HepG2 (cell line): ENCODE measurements around the gene MYO1E. TPM values are rescaled to one million over a fixed set of nuclear protein-coding genes. Genes with fewer than 3 reads are reported as not detected.

Experiments
- ATAC-seq: fragments of 200-7000 bp; cut with Tn5 transposase; 3 replicates; pipeline ENCODE4 v1.9.1; 2020; ENCODE audit warnings: mild to moderate bottlenecking, moderate library complexity
- BruUV-seq: library from RNA; stranded (reverse); fragments of 400-500 nt; replicated peaks from 2 replicates; lab custom pipeline; 2021; lab: Mats Ljungman, UMichigan
- CTCF ChIA-PET: fragments of 300-600 bp; formaldehyde crosslinking; extraction: SDS; loops from one replicate; lab custom pipeline; 2021; ENCODE audit warnings: low total read pairs, inconsistent platforms, low intra/inter-chr PET ratio; lab: Yijun Ruan, JAX
- POLR2A ChIA-PET: fragments of 350-600 bp; sonication (Branson Sonifier 250); formaldehyde crosslinking; loops from one replicate; lab custom pipeline; 2020; ENCODE audit warnings: antibody characterized with exemption, inconsistent platforms; lab: Yijun Ruan, JAX
- DNase-seq: peaks from one replicate; pipeline ENCODE4 v3.0.0-alpha.2; 2015; ENCODE audit warnings: low spot score
- FAIRE-seq: peaks from 3 replicates; lab custom pipeline; 2011; peaks lifted over from hg19 to GRCh38; lab: Jason Lieb, UNC
- H2AFZ ChIP-seq: one replicate; pipeline ENCODE4 v1.6.1; 2011; ENCODE audit warnings: low read length, inconsistent platforms
- H3K27ac ChIP-seq: fragments of 300-600 bp; 3 replicates; pipeline ENCODE4 v1.8.0; 2011; ENCODE audit warnings: mixed run types, mild to moderate bottlenecking, mixed read lengths, low read length, inconsistent platforms; ENCODE audit not compliant: insufficient read depth; ENCODE audit errors: extremely low read length
- H3K27me3 ChIP-seq, 2 experiments: fragments of 200-600 bp in 1 of 2; 2 replicates in 1 of 2; 3 replicates in 1 of 2; pipeline versions ENCODE4 v1.6.0 to v1.8.0; 2011; ENCODE audit warnings: low read length in 2 of 2, mild to moderate bottlenecking in 2 of 2, moderate library complexity in 2 of 2, inconsistent platforms in 1 of 2; ENCODE audit not compliant: insufficient read depth in 2 of 2, control insufficient read depth in 1 of 2
- H3K36me3 ChIP-seq, 2 experiments: fragments of 200-600 bp in 1 of 2; replicated peaks in 1 of 2; 2 replicates in 1 of 2; 3 replicates in 1 of 2; pipeline versions ENCODE4 v1.5.1 to v1.8.0; 2011; ENCODE audit warnings: low read length in 2 of 2, inconsistent platforms in 1 of 2; ENCODE audit not compliant: insufficient read depth in 2 of 2, control insufficient read depth in 1 of 2
- H3K4me1 ChIP-seq: 2 replicates; pipeline ENCODE4 v1.5.1; 2012; ENCODE audit warnings: low read length, inconsistent platforms; ENCODE audit not compliant: insufficient read depth
- H3K4me2 ChIP-seq: 2 replicates; pipeline ENCODE4 v1.6.0; 2011; ENCODE audit warnings: low read depth, low read length, inconsistent platforms
- H3K4me3 ChIP-seq, 3 experiments: fragments of 200-600 bp in 1 of 3; sonication (generic), shearing (Covaris generic) in 1 of 3; replicated peaks in 1 of 3; 2 replicates each; pipeline ENCODE4 v1.5.1; 2011 to 2016; ENCODE audit warnings: low read length in 3 of 3, inconsistent platforms in 2 of 3, low read depth in 2 of 3, mild to moderate bottlenecking in 2 of 3, control low read depth in 1 of 3, mixed read lengths in 1 of 3; ENCODE audit not compliant: insufficient read depth in 1 of 3
- H3K79me2 ChIP-seq: one replicate; pipeline ENCODE4 v1.6.1; 2011; ENCODE audit warnings: low read length, inconsistent platforms; ENCODE audit not compliant: insufficient read depth
- H3K9ac ChIP-seq: 2 replicates; pipeline ENCODE4 v1.6.0; 2011; ENCODE audit warnings: mild to moderate bottlenecking, low read depth, low read length, inconsistent platforms; ENCODE audit not compliant: insufficient read depth
- H3K9me3 ChIP-seq: 2 replicates; pipeline ENCODE4 v1.5.1; 2012; ENCODE audit warnings: mild to moderate bottlenecking, low read length
- H4K20me1 ChIP-seq: 2 replicates; pipeline ENCODE4 v1.6.0; 2011; ENCODE audit warnings: inconsistent platforms, mild to moderate bottlenecking, low read length, moderate library complexity; ENCODE audit not compliant: insufficient read depth
- DNMT1 ChIP-seq: sonication (generic); formaldehyde crosslinking; IDR thresholded peaks from 2 replicates; pipeline ENCODE4 v1.5.1; 2020; ENCODE audit warnings: mild to moderate bottlenecking, missing genetic modification reagents
- EHMT2 ChIP-seq: fragments of 200-600 bp; sonication (generic); IDR thresholded peaks from 2 replicates; pipeline ENCODE4 v1.7.0; 2017; ENCODE audit warnings: antibody characterized with exemption, low read depth, low read length, borderline replicate concordance
- ERF ChIP-seq: IDR thresholded peaks from 2 replicates; pipeline ENCODE4 v1.6.1; 2018; ENCODE audit warnings: missing biosample characterization, missing genetic modification reagents
- ESRRA ChIP-seq: sonication (generic); formaldehyde crosslinking; IDR thresholded peaks from 2 replicates; pipeline ENCODE4 v1.5.1; 2020; ENCODE audit warnings: mild to moderate bottlenecking, low read depth, missing genetic modification reagents
- NFE2L2 ChIP-seq: fragments of 150-350 bp; IDR thresholded peaks from 2 replicates; pipeline ENCODE4 v1.6.1; 2014; ENCODE audit warnings: low read length
- RORA ChIP-seq: sonication (generic); formaldehyde crosslinking; IDR thresholded peaks from 2 replicates; pipeline ENCODE4 v1.5.0; 2020; ENCODE audit warnings: mild to moderate bottlenecking, missing genetic modification reagents, moderate library complexity
- SAP130 ChIP-seq: IDR thresholded peaks from 2 replicates; pipeline ENCODE4 v1.6.1; 2016; ENCODE audit warnings: low read depth
- SKI ChIP-seq: fragments of 450-650 bp; IDR thresholded peaks from one replicate; pipeline ENCODE4 v1.6.1; 2018; ENCODE audit warnings: mild to moderate bottlenecking; ENCODE audit not compliant: partially characterized antibody
- TCF7L2 ChIP-seq: IDR thresholded peaks from 2 replicates; pipeline ENCODE4 v1.6.1; 2011; ENCODE audit warnings: mild to moderate bottlenecking, low read depth, low read length, moderate library complexity
- ZFP36L1 ChIP-seq: sonication (generic); formaldehyde crosslinking; IDR thresholded peaks from 2 replicates; pipeline ENCODE4 v1.8.0; 2022; ENCODE audit warnings: mild to moderate bottlenecking, missing genetic modification reagents, moderate library complexity
- ZNF484 ChIP-seq: sonication (generic); formaldehyde crosslinking; IDR thresholded peaks from 2 replicates; pipeline ENCODE4 v1.5.1; 2020; ENCODE audit warnings: mild to moderate bottlenecking, low read depth, missing genetic modification reagents, borderline replicate concordance
- ZNF567 ChIP-seq: sonication (generic); formaldehyde crosslinking; IDR thresholded peaks from 2 replicates; pipeline ENCODE4 v1.8.1; 2023; ENCODE audit warnings: mild to moderate bottlenecking, missing genetic modification reagents, borderline replicate concordance
- WGBS: methylation state at CpG from one replicate; pipeline ENCODE4 v1.1.6; 2017; ENCODE audit warnings: low lambda C conversion rate; 5-methylcytosine and 5-hydroxymethylcytosine counted together
- in situ Hi-C: cut with HindIII; loops from 2 replicates; pipeline ENCODE4 v1.10.0; 2017; ENCODE audit warnings: low pct_unique_long_range_greater_than_20kb; ENCODE audit not compliant: extremely low pct_ligation_motif_present
- intact Hi-C: fragments of 100-400 bp; cut with micrococcal nuclease; formaldehyde crosslinking; loops from one replicate; pipeline ENCODE4 v1.10.0; 2022; ENCODE audit not compliant: unreplicated experiment
- polyA plus RNA-seq, 8 experiments: library from polyadenylated mRNA; depleted of rRNA in 3 of 8; stranded (reverse) in 7 of 8; unstranded in 1 of 8; fragments of >200 nt; fragmentation: Illumina TruSeq in 4 of 8; extraction: Trizol in 4 of 8; gene quantifications; 2 replicates each; pipeline versions ENCODE4 v1.2.1 to v1.2.3, GENCODE V29; 2011 to 2016; ENCODE audit warnings: low read depth in 4 of 8, missing spikeins in 1 of 8, mixed read lengths in 1 of 8; ENCODE audit not compliant: insufficient read depth in 1 of 8
- total RNA-seq, 5 experiments: library from RNA; depleted of rRNA; stranded (reverse); fragments of >200 nt; fragmentation: Illumina TruSeq; extraction: Trizol; gene quantifications; 2 replicates each; pipeline ENCODE4 v1.2.3, GENCODE V29; 2016; ENCODE audit warnings: low read depth in 1 of 5
- TF ChIP-seq, protein P1 (sequence below): sonication (generic); formaldehyde crosslinking; IDR thresholded peaks from 2 replicates; pipeline ENCODE4 v1.5.1; 2020; ENCODE audit warnings: missing genetic modification reagents, mild to moderate bottlenecking, borderline replicate concordance
- TF ChIP-seq, protein P2 (sequence below): sonication (generic); formaldehyde crosslinking; IDR thresholded peaks from 2 replicates; pipeline ENCODE4 v1.5.0; 2020; ENCODE audit warnings: missing genetic modification reagents
- TF ChIP-seq, protein P3 (sequence below): sonication (generic); formaldehyde crosslinking; IDR thresholded peaks from 2 replicates; pipeline ENCODE4 v1.4.0; 2020; ENCODE audit warnings: missing genetic modification reagents

MYO1E gene
- total and polyA plus RNA-seq, 2 of the 13 experiments (the other 11 are each of a cell fraction or from before 2014, with no cell fraction given), result 15.7 to 25.1 TPM

DNA sequence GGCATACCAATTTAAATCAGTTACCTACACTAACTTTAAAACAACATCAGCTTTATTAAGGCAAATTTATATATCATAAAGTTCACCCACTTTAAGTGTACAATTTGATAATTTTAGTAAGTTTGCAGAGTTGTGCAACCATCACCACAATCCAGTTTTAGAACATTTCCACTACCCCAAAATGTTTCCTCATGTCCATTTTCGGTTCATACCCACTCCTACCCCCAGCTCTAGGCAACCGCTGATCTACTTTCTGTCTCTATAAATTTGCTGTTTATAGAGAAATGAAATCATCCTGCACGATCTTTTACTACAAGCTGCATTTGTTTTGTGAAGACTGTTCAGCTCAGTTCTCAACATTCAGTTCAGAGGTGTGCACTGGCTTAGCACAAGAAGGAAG is 33.8 kb upstream of the MYO1E start (continued):
- TF ChIP-seq ERF (CRISPR knock-in tag) (no peak), TCF7L2 (no peak), NFE2L2 (no peak), ZNF567 (CRISPR knock-in tag) (no peak)
- TF ChIP-seq, protein P1, sequence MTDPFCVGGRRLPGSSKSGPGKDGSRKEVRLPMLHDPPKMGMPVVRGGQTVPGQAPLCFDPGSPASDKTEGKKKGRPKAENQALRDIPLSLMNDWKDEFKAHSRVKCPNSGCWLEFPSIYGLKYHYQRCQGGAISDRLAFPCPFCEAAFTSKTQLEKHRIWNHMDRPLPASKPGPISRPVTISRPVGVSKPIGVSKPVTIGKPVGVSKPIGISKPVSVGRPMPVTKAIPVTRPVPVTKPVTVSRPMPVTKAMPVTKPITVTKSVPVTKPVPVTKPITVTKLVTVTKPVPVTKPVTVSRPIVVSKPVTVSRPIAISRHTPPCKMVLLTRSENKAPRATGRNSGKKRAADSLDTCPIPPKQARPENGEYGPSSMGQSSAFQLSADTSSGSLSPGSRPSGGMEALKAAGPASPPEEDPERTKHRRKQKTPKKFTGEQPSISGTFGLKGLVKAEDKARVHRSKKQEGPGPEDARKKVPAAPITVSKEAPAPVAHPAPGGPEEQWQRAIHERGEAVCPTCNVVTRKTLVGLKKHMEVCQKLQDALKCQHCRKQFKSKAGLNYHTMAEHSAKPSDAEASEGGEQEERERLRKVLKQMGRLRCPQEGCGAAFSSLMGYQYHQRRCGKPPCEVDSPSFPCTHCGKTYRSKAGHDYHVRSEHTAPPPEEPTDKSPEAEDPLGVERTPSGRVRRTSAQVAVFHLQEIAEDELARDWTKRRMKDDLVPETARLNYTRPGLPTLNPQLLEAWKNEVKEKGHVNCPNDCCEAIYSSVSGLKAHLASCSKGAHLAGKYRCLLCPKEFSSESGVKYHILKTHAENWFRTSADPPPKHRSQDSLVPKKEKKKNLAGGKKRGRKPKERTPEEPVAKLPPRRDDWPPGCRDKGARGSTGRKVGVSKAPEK (CRISPR knock-in tag), result no peak

DNA sequence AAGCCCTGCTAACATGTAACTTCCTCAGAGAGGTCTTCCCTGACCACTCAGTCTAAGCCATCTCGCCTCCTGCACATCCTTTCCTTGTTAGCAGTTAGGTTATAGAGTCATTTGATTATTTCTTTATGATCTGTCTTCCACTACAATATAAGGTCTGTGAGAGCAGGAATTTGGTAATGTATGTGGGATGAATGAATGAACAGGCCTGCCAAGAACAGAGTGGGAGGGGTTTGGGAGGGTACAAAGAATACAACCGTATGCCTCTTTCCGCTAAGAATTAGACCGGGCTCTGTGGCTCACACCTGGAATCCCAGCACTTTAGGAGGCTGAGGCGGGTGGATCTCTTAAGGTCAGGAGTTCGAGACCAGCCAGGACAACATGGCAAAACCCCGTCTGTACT is 32.4 kb upstream of the MYO1E start:
- ATAC-seq, result no peak

More for the DNA sequence above, 32.4 kb upstream of the MYO1E start:
- Histone ChIP-seq H3K27ac (no peak overlapping the region), H3K9me3 (no peaks in the 10 kb centered on the region), H3K4me1 (peaks cover 26% of the 10 kb centered on the region), H3K9ac (no peak overlapping the region)
- FAIRE-seq, result no peak
- CTCF ChIA-PET, result no interaction called here
- TF ChIP-seq RORA (CRISPR knock-in tag) (no peak), ZNF484 (CRISPR knock-in tag) (no peak), DNMT1 (CRISPR knock-in tag) (no peak), ESRRA (CRISPR knock-in tag) (no peak), SKI (no peak), EHMT2 (no peak), SAP130 (CRISPR knock-in tag) (no peak), ZFP36L1 (no peak)
- TF ChIP-seq, protein P2, sequence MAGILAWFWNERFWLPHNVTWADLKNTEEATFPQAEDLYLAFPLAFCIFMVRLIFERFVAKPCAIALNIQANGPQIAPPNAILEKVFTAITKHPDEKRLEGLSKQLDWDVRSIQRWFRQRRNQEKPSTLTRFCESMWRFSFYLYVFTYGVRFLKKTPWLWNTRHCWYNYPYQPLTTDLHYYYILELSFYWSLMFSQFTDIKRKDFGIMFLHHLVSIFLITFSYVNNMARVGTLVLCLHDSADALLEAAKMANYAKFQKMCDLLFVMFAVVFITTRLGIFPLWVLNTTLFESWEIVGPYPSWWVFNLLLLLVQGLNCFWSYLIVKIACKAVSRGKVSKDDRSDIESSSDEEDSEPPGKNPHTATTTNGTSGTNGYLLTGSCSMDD, result no peak
- TF ChIP-seq, protein P3, sequence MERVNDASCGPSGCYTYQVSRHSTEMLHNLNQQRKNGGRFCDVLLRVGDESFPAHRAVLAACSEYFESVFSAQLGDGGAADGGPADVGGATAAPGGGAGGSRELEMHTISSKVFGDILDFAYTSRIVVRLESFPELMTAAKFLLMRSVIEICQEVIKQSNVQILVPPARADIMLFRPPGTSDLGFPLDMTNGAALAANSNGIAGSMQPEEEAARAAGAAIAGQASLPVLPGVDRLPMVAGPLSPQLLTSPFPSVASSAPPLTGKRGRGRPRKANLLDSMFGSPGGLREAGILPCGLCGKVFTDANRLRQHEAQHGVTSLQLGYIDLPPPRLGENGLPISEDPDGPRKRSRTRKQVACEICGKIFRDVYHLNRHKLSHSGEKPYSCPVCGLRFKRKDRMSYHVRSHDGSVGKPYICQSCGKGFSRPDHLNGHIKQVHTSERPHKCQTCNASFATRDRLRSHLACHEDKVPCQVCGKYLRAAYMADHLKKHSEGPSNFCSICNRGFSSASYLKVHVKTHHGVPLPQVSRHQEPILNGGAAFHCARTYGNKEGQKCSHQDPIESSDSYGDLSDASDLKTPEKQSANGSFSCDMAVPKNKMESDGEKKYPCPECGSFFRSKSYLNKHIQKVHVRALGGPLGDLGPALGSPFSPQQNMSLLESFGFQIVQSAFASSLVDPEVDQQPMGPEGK, result no peak
- TF ChIP-seq, all 625 proteins: peak for 0
- POLR2A ChIA-PET, result no interaction called here
- H3K4me3 ChIP-seq, result no peak overlapping the region
- H4K20me1 ChIP-seq, result no peaks in the 10 kb centered on the region
- in situ Hi-C loops (no loop called here), intact Hi-C loops (no loop called here)
- WGBS, result 35% methylated on average over 7 of the region's 7 CpGs
- no peak for DNase-seq
- H3K36me3 ChIP-seq, result no peaks in the 10 kb centered on the region
- no peak overlapping the region for H3K4me2 ChIP-seq
- no TSS peak for BruUV-seq
- no peaks in the 10 kb centered on the region for H3K79me2 ChIP-seq
- no peak overlapping the region for H2AFZ ChIP-seq
- peaks cover 0 to 22% of the 10 kb centered on the region in 2 experiments; a peak in 4 of 5 replicates for H3K27me3 ChIP-seq
